GM18519 (cell line): ENCODE results near the gene MAST4.

Source experiments
- ATAC-seq: cut with Tn5 transposase; IDR thresholded peaks from one replicate; pipeline ENCODE4 v1.9.1; 2021; ENCODE audit warnings: mild to moderate bottlenecking, moderate library complexity; ENCODE audit not compliant: unreplicated experiment, low FRiP score

The MAST4 gene

DNA sequence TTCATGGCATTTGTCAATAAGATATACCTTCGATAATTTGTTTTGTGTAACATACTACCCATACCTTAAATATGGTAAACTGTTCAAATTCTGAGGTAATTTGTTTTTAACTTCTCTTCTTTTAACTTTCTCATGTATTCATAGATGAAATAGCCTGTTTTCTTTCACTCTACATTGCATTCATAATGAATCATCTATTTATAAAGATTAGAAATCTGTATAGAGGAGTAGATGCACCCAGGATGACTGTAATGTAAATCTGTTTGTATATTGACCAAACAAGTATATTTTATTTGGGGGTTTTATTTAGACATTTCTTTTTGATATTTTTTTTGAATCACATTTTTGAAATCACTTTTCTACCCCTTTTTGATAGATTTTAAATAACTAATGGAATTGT lies 455.8 kb downstream of the MAST4 start:
- no peak for ATAC-seq

DNA sequence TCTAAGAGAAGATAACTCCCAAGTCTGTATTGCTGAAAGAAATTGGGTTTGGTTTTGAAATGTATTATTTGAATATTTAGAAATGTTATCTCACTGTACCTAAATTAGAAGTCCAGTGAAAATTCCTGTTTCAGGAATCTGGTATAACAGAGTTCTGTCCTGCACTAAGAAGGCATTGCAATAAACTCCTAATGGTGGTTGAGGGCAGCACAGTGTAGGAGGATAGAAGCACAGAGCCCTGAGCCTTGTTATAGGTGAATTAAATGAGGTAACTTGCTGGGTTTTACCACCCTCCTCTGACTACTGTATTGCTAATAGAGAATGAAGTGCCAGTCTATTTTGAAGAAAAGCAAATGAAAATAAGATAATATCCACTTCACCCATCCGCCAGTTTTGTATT lies 457.0 kb downstream of the MAST4 start:
- ATAC-seq: no peak

DNA sequence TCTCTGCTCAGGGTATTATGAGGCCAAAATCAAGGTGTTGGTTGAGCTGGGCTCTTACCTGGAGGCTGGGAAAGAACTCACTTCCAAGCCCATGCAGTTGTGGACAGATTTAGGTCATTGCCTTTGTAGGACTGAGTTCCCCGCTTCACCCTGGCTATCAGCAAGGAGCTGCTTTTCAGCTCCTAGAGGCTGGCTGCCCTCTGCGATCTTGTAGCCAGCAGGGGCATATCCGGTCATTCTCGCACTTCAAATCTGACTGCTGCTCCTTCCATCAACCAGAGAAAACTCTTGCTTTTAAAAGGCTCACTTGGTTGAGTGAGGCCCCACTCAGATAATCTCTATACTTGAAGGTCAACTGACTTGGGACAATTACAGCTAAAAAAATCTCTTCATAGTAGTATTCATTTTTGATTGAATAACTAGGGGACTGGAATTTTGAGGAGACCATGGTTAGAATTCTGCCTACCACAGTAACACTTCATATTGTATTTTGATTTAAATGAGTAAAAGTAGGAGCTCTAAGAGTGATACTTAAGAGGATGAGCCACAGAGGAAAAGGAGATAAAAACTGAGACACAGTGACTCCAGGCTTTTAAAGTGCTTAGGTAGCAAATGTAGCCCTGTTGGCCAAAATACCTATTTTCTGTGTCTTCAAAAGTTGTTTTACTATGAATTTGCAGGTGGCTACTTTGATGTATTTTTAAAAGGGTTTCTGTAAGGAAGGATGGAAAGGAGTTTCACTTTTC lies 463.0 kb downstream of the MAST4 start:
- ATAC-seq: no peak

DNA sequence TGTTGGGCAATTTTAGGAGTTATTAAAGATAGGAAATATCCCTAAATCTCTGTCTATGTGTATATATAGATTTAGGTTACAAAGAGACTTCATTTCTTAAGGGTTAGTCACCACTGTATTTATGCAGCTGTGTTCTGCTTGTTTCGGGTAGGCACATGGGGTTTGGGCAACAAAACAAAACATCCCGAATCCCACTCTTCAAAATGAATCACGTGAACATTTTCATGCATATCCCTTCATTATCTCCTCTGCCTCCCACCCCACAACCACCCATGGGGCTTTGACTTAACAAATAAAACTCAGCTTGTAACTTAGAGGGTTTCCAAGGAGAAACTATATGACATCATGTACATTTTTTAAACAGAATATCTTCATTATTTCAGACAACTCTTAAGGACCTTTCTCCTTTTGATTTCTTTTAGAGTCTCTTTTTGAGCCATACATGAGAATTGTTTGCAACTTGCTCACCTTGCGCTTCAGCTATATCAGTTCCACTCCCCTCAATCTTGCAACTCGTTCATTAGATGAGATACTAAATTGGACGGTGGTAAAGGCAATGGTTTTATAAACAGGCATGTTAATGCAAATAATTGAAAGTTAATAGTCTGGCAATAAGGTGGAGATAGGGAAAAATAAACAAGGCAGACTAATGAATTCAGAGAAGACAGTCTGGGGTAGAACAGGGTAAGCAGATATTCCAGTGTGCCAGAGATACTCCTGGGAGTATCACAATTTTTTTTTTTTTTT lies 463.7 kb downstream of the MAST4 start:
- ATAC-seq: no peak

DNA sequence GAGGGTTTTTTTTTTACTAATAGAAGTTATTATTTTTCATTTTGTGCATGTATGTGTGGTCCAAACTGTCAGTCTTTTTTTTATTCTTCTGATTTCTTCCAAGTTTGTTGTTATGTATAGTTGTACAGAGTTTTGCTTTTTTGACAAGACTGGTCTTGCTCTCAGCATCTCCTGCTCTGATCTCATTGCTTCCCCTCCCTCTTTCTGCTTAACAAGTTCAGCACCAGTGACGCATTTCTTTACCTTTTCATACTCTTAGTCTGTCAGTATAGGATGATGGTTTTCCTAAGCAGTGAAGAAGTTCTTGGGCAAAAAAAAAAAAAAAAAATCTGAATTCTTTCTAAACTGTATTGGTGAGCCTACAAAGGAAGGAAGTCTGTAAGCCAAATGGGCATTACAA lies 465.3 kb downstream of the MAST4 start:
- ATAC-seq: no peak

DNA sequence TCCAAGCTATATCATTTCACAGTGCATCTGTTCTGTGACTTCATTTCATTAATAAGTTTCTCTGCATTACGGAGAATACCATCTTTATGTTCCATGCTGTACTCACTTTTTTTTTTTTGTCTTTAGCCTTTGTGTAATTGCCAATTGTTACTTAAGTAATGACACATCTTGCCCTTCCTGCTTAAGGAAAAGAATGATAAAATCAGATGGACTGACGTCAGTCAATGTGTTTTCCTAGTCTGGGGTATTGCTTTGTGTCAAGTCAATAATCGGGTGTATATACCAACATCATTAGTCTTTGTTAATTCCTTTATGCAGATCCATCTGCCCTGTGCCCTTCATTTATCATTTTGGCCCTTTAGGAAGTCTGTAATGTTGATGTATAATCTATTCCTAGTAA lies 466.9 kb downstream of the MAST4 start:
- no peak for ATAC-seq

DNA sequence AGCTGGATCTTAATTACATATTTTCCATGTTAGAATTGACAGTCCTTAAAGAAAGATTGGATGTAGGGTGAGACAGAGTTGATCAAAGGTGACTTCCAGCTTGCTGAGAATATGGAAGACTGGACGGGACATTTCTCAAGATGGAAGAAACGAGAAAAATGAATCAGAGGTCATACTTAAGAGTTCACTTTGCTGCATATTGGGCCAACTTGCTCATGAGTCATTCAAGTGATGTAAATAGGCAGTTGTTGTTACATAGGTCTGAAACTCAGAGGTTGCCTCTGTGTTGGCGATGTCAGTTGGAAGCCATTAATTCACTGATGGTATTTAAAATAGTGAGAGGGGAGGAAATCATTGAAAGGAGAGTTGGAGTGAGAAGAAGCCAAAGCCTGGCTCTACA lies 467.6 kb downstream of the MAST4 start:
- no peak for ATAC-seq

DNA sequence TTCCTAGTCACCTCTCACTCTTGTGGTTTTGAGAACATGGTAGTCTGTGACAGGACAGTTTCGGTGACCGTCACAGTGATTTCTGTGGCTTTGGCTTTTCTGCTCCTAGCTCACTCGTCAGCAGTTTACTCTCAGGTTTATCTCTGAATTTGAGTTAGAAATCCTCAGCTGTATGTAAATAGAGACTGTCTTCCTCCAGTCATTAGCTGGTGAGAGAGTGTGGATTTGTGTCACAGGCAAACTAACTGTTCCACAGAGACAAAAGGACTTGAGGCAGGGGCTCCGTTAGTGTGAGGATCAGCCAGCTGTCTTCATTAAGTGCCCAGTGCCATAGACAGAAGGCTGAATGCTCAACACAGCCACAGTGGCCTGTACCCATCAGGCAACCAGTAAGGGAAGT lies 469.0 kb downstream of the MAST4 start:
- no peak for ATAC-seq

DNA sequence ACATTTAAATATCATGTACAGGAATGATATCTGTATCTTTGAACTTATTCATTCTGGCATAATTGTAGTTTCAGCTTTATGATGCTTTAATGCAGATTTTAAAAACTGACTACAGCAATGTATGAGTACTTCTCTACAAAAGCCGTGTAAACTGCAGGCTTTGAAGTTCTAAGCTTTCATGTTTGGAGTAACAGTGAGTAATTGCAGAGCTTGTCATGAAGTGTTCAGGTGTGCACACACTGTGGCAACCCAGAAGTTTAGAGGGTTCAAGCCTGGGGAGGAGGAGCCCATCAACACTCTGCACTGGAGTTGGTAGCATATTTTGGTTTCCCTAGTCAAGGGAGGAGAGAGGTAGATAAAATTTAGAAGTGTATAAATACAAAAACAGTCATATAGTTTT lies 469.5 kb downstream of the MAST4 start:
- no peak for ATAC-seq

DNA sequence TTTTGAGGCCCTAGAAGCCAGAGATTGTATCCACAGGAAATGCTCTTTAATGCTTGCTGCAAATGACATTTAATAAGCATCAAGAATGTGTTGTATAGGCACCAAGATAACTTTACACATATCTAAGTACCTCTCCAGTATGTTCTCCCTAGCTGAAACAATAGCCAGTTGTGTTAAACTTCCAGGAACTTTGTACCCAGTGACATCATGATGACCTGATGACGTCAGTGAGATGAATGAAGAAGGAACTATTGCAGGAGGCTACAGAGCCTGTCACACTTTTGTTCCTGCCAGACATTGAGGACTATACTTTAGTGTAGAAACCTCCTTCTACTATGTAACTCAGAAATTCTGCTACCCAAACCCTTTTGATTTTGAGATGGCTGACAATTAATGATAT lies 470.6 kb downstream of the MAST4 start:
- ATAC-seq: no peak

DNA sequence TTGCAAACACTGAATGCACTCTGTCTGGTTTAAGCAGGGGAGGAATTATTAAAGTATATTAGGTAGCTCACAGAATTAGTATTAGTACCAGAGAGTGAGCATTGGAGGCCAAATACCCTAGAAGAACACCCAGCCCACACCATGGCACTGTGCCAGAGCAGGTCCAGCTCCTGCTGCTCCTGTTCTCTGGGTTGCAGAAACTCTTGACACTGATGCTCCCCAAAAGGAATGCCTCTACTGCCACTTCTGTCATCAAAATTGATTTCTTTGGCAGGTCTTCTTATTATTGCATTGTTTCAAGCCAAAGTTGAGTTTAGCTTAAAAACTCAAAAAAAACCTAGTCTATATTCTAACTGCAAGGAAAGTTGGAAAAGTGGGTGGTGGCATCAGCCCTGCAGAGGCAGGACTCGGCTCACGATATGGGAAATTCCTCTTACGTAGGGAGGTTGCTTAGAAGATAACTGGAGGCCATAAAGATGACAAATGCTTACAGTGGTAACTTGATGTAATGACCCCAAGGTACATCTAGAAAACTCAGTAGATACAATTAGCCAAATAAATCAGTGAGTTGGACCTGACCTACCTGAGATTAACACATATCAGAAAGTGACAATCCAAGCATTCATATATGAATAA lies 477.0 kb downstream of the MAST4 start:
- no peak for ATAC-seq

DNA sequence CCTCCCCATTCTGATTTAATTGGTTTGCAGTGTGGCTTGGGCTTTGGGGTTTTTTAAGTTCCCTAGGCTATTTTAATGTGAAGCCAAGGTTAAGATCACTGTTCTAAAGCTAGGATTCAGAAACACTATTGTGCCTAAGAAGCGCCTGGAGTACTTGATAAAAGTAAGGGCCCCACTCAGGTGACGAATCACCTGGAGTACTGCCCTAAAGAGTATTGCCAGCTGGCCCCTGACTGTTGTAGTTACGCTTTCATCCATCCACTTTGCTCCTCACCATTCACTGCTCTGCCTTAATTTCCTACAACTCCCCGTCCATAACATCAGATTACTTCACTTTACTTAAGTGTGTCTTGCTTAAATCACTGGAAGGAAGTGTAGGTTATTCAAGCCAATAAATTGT lies 481.1 kb downstream of the MAST4 start:
- no peak for ATAC-seq

DNA sequence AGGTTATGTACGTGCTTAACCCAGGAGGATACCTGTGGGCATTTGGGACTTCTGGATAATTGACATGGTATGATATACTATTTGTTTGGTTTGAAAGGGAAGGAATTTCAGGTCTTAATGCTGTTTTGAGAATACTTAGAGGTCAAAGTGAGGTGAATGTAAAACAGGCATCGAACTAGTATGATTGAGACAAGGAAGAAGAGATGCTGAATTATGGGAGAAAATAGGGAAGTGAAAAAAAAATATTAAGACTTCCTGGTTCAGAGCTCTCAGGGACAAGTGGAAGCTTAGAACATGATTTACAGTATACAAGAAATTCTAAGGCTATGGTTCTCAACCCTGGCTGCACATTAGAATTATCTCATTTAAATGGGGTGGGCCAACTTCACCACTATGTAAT lies 485.1 kb downstream of the MAST4 start:
- no peak for ATAC-seq

DNA sequence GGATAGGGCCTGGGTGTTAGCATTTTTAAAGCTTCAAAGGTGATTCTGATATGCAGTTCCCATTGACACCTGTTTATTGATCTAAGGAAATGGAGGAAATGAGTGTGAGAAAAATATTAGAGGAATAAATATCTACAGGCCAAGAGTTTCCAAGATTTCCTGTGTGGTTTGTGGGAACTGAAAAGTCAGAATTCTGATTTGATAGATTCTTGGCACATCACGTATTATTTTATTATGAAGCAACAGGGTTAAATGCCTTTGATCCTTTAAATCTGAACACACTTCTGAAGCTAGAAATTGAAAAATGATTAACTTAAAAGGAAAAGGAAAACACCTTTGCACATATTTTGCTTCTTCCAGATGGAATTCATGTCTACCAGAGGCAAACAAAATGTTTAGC lies 486.7 kb downstream of the MAST4 start:
- no peak for ATAC-seq

DNA sequence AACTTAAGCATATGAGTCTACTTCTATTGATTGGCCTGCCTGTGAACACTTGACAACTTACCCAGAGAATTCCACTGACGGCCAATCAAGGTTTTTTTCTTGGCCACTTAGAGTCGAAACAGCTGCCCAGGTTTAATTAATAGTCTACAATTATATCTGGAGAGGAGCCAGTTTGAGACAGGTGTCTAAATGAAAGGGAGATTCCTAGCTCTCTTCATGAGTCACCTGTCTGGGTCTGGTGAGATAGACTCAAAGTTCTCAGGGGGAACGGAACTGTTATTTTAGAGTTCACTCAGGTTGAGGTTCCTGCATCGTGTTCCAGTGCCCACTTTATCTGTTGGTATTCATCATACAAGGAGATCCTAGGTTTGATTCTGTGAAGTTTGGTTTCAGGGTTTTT lies 489.4 kb downstream of the MAST4 start:
- no peak for ATAC-seq

DNA sequence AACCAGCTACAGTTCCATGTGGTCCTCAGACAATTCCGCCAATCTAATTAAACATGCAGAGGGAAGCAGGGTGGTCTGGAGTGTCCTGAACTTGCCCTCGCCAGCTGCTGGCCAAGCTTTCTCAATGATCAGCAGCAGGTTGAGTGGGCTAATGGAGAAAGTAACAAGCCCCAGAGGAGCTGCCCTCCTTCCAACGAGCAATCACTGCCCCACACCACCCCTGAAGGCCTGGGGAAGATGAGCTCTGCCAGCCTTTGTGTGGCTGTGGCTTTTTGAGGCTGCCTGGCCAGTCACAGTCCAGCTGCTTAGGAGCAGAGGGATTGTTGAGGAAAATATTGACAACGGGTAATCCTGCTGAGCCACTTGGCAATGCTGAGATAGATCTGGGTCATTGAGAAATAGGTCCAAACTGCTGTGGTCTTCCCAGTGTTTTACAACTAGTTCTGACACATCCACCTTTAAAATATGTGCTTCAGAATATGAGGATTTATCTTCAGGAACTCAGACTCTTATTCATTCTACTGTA lies 493.1 kb downstream of the MAST4 start:
- ATAC-seq: no peak

DNA sequence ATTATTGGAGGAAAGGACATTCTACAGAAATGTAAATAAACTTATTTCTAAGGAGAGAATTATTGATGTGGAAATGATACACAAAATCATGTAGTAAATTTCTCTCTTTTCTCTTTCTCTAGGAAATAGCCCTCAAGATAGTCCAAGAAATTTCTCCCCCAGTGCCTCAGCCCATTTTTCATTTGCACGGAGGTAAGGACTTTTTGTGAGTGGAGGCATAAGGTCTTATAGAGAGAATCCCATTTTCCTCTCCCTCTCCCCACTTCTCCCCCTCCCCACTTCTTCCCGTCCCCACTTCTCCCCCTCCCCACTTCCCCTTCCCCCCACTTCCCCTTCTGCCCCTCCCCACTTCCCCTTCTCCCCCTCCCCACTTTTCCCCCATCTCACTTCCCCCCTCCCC lies 493.8 kb downstream of the MAST4 start:
- ATAC-seq: no peak

DNA sequence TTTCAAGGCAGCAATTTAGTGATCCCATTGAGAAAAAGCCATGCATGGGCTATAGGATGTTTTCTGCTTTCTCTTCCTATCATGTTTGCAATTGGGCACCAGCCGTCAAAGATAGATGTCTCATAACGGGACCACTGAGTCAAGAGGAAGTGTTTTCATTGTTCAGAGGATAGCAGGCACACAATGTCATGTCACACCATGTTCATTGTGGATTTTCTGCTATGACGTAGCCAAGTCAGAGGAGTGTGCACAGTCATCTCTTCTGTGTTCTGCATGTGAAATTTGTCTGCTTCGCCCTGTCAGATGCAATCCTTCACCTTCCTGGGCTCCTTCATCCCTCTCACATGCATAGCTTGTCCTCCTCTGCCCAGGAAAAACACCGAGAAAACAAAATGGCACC lies 494.4 kb downstream of the MAST4 start:
- no peak for ATAC-seq

DNA sequence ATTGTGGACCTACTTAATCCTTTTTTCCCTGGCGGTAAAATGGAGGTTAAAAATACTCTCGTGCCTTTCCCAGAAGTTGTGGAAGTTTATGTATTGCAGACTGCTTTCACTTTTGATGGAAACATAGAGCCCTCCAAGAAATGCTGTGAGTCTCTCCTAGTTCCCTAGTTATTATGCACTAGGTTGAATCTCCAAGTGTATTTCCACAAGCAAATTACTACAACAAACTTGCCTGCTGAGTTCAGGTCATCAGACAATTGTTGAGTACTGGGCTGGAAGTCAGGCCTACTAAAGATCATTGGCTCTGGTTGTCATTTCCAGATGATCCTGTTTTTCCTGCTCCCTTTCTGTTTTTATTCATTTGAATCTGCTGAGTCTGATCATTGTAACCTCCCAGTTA lies 496.3 kb downstream of the MAST4 start:
- no peak for ATAC-seq

DNA sequence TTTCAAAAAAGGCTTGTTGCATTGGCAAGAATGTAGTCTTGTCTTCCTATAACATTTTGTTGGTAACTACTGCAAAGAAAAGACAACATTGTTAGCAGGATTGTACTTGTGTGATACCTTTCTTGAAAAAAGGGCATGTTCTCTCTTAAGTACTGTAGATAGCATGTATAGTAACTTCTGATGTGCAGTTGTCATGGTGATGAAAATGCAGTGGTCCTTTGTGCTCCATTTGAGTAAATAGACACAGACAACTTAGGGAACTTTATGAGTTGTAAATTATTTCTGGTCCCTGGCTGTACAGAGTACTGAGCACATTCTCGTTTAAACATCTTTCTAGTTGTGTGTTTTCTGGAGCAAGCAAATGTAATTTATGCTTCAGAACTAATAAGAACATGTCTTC lies 497.1 kb downstream of the MAST4 start:
- no peak for ATAC-seq

DNA sequence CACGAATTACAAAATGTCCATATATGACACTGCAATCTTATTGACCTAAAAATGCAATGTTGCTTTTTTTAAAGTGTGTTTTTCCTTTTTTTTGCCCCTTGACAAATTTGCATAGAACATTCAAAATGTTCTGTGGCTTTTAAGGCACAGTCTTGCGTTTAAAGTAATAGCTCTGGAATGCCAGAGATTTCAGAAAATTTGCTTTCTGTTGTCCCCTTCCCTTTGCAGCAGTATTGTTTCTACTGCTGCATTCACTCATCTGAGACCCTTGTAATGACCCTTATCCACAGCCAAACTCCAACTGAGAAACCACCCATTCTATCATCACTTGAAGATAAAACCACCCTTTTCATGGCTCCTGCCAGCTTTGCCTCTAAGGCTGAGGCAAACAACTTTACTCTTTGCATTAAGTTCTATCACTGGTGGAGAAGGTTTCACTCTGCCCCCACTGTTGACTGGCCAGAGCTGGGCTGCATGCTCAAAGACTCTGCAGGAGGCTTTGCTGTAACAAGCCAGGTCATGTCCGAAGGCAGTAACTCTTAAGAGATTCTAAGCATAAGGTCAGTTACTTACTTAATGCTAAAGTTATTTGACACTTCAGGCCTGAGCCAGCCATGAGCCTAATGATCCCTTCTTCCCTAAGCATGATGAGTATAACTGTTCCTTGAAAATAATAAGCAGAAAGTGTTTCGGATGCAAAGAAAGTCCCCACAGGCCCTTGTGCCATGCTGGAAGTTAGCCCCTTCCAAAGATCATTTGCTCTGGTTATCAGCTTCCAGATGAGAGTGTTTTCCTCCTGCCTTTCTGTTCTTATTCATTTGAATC lies 498.5 kb downstream of the MAST4 start:
- ATAC-seq: no peak
